ENCODE measurements around the gene NEK8. TPM values are rescaled to one million over a fixed set of nuclear protein-coding genes. Genes with fewer than 3 reads are reported as not detected.

Gene NEK8
- total RNA-seq (2022; extraction: Qiagen RNA extraction; ENCODE audit: low read depth): 2.2 to 5.0 TPM (median 4.8 TPM) in 5 replicates

DNA sequence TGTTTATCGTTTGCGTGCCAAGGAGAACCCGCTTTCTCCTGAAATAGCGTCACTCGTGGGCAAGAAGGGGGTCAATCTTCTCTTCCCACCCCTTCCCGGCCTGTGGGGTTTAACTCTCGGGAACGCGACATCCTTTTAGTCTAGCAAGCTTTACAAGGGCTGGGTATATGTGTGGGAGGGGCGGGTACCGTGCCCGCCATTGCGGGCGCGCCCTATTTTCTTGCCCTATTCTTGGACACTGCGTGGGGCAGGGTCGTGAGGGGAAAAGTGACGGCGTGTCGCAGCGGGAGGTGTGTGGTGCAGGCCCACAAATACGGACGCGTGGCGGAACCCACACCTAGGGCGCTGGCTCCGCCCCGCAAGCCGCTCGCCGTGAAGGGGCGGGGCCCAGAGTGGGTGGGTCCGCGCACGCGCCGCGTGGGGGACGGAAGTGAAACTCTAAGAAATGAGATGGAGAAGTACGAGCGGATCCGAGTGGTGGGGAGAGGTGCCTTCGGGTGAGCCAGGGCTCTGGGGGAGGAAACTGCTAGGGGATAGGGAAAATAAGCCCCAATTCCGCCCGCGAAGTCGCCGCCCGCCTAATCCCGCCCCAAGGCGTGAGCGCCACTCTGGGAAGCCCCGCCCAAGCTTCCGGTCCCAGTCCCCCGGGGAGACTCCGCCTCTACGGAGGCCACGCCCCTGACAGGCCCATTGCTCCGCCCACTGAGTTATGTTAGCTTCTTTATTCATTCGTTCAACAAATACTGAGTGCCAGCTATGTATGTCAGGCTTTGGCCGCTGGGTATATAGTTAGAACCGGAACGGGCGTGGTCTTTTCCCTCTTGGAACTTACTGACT lies at the start of gene NEK8:
Gene NEK8 (plus strand): TSS at position 425 of the 837 bp plus-strand sequence. CDS start 26 bp downstream, at position 451.

DNA sequence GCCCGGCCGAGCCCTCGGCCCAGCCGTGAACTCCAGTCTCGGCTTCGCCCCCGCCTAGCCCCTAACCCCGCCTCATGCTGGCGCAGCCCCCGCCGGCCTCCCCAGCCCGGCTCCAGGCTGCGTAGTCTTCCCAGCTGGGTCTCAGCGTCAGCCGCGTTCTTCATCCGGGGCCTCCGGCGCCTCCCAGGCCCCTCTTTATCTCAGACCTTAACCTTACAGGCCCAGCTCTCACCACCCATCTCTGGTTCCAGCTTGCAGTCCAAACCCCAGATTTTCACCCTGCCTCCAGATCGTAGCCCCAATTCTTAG lies 16.9 kb upstream of the NEK8 start, which contains the start of gene PROCA1:
Gene PROCA1 (minus strand): TSS at position 166 of the 309 bp plus-strand sequence. CDS start 228 bp downstream, outside the sequence.

DNA sequence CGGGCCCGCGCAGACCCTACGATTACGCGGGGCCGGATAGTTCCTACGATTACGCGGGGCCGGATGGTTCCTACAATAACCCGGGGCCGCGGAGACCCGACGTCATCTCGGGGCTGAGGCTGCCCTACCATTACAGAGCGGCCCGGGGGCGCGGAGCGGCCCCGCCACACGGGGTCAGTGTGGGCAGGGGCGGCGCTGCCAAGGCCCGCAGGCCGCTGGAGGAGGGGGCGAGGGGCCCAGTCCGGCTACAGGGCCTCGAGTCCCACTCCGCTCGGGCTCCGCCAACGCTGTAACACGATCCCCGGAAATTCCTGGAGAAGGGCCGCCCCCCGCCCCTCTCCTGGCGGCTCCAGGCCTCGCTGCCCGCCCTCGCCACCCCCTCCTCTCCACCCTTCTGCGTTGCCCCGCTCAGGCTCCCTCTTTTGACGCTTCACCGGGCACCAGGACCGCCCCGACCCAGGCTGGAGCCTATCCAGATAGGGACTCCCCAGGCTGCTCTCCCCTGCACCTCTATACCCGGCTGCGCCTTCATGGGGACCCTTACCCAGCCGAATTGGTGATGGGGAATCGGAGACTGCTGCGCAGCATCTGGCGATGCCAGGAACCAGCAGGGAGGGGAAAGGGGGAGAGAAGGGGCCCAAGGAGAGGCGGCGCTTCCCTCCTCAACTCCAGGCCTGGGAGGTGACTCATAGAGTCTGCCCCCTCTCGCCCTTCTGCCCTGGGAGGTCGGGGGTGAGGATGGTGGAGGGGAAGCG lies 10.8 kb upstream of the NEK8 start, which contains the start of gene RAB34:
Gene RAB34 (minus strand): TSS at position 291 of the 755 bp plus-strand sequence. CDS start 602 bp downstream, outside the sequence.

DNA sequence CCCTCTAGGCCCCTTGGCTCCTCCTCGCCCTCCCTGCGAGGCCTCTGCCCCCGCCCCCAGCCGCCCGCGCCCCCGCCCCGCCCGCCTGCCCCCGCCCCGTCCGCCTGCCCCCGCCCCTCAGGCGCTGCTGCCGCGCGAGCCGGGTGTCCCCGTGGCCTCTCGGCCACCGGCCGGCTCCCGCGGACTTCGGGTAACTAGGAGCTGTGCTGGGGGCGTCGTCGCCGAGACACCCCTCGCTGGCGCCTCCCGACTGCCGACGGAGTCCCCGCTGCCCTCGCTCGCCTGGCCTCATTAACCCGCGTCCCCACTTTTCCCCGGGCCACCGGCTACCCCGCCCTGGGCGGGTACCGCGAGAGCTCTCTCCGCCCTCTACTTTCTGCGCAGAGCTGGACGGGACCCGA lies 2.4 kb upstream of the NEK8 start, which contains the start of gene TLCD1:
Gene TLCD1 (minus strand): TSS at position 8 of the 401 bp plus-strand sequence. CDS start 136 bp downstream, outside the sequence.

DNA sequence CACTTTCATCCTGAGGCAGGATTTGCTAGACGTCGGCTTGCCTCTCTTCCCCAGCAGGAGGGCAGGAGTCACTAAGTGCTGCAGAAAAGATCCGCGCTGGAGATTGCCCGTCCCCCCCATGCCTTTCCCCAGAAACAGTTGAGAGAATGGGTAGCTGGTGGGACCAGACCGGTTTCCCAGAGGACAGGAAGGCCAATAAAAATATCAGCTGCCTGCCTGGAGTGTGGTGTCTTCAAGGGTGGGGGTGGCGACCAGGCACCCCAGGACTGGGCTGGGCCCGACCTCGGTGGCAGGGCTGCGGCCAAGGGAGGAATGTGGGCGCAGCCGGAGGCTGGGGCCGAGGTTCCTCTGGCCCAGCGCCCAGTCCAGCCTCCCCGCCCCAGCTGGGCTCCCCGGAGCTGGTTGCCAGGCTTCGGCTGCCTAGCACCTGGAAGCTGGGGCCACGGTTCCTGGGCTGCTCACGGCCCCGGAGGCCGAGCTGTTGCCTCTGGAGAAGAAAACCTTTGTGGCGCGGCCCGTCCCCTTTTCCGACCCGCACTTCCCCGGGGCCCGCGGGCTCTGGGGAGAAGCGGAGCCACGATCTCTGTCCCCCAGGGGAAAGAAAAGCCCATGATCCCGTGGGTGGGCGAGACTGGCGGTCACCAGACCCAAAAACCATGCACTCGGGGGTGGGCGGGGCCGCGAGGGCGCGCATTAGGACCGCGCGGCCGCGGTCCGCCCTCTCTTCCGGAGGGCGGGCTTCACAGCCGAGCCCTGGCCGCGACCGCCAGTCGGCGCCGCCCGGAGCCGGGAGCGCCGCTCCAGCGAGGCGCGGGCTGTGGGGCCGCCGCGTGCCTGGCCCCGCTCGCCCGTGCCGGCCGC lies 14.9 kb downstream of the NEK8 start, which contains the start of gene TRAF4:
Gene TRAF4 (plus strand): TSS at position 769 of the 861 bp plus-strand sequence. CDS start 102 bp downstream, outside the sequence.

Other genes starting within 250 kb of the NEK8 start
- 0.05 to 0.07 TPM in 2 of 5 replicates, not detected in the others for gene FOXN1, start 222.4 kb upstream of the NEK8 start, total RNA-seq (2022; extraction: Qiagen RNA extraction; ENCODE audit: low read depth)
- gene UNC119, start 176.2 kb upstream of the NEK8 start, total RNA-seq (2022; extraction: Qiagen RNA extraction; ENCODE audit: low read depth): 21.0 to 36.1 TPM (median 33.5 TPM) in 5 replicates
- gene PIGS, start 157.3 kb upstream of the NEK8 start, total RNA-seq (2022; extraction: Qiagen RNA extraction; ENCODE audit: low read depth): 53.5 to 67.3 TPM (median 60.9 TPM) in 5 replicates
- 2.0 to 3.2 TPM (median 2.1 TPM) in 5 replicates for gene ALDOC, start 151.9 kb upstream of the NEK8 start, total RNA-seq (2022; extraction: Qiagen RNA extraction; ENCODE audit: low read depth)
- gene SPAG5, start 129.8 kb upstream of the NEK8 start, total RNA-seq (2022; extraction: Qiagen RNA extraction; ENCODE audit: low read depth): 76.7 to 85.2 TPM (median 79.1 TPM) in 5 replicates
- 2.9 to 5.4 TPM (median 4.7 TPM) in 5 replicates for gene RSKR, start 114.6 kb upstream of the NEK8 start, total RNA-seq (2022; extraction: Qiagen RNA extraction; ENCODE audit: low read depth)
- gene BLTP2, start 83.6 kb upstream of the NEK8 start, total RNA-seq (2022; extraction: Qiagen RNA extraction; ENCODE audit: low read depth): 61.0 to 66.2 TPM (median 61.5 TPM) in 5 replicates
- gene SDF2, start 66.9 kb upstream of the NEK8 start, total RNA-seq (2022; extraction: Qiagen RNA extraction; ENCODE audit: low read depth): 67.9 to 89.2 TPM (median 82.9 TPM) in 5 replicates
- gene SUPT6H, start 66.6 kb upstream of the NEK8 start, total RNA-seq (2022; extraction: Qiagen RNA extraction; ENCODE audit: low read depth): 60.7 to 79.0 TPM (median 77.6 TPM) in 5 replicates
- gene PROCA1, start 16.9 kb upstream of the NEK8 start, total RNA-seq (2022; extraction: Qiagen RNA extraction; ENCODE audit: low read depth): 1.1 to 1.8 TPM (median 1.4 TPM) in 5 replicates
- 209 to 253 TPM (median 243 TPM) in 5 replicates for gene RAB34, start 10.9 kb upstream of the NEK8 start, total RNA-seq (2022; extraction: Qiagen RNA extraction; ENCODE audit: low read depth)
- gene RPL23A, start 8.8 kb upstream of the NEK8 start, total RNA-seq (2022; extraction: Qiagen RNA extraction; ENCODE audit: low read depth): 1,899 to 3,039 TPM (median 2,180 TPM) in 5 replicates
- 31.0 to 54.2 TPM (median 46.9 TPM) in 5 replicates for gene TLCD1, start 2.6 kb upstream of the NEK8 start, total RNA-seq (2022; extraction: Qiagen RNA extraction; ENCODE audit: low read depth)
- 41.3 to 86.1 TPM (median 77.9 TPM) in 5 replicates for gene TRAF4, start 15.2 kb downstream of the NEK8 start, total RNA-seq (2022; extraction: Qiagen RNA extraction; ENCODE audit: low read depth)
- 26.8 to 41.1 TPM (median 35.3 TPM) in 5 replicates for gene FAM222B, start 114.0 kb downstream of the NEK8 start, total RNA-seq (2022; extraction: Qiagen RNA extraction; ENCODE audit: low read depth)
- 65.8 to 89.5 TPM (median 86.6 TPM) in 5 replicates for gene ERAL1, start 126.2 kb downstream of the NEK8 start, total RNA-seq (2022; extraction: Qiagen RNA extraction; ENCODE audit: low read depth)
- 68.0 to 96.9 TPM (median 85.9 TPM) in 5 replicates for gene FLOT2, start 168.9 kb downstream of the NEK8 start, total RNA-seq (2022; extraction: Qiagen RNA extraction; ENCODE audit: low read depth)
- gene DHRS13, start 174.3 kb downstream of the NEK8 start, total RNA-seq (2022; extraction: Qiagen RNA extraction; ENCODE audit: low read depth): 3.9 to 6.9 TPM (median 6.5 TPM) in 5 replicates
- 26.8 to 38.9 TPM (median 33.7 TPM) in 5 replicates for gene PHF12, start 222.7 kb downstream of the NEK8 start, total RNA-seq (2022; extraction: Qiagen RNA extraction; ENCODE audit: low read depth)

Measured in A549 treated with ZK216348 at 1 μM for 4 hours (cell line).